C4-2B (cell line): ENCODE data around the gene ANKRD55.

Experiments used
- H3K27ac ChIP-seq: fragments of 450-650 bp; 2 replicates; pipeline ENCODE4 v1.5.1; 2017
- ZFX ChIP-seq: fragments of 450-650 bp; IDR thresholded peaks from 2 replicates; pipeline ENCODE4 v1.6.1; 2017
- TF ChIP-seq, protein P1 (sequence below): fragments of 450-650 bp; conservative IDR thresholded peaks from 2 replicates; pipeline ENCODE4 v1.5.1; 2017; ENCODE audit warnings: mild to moderate bottlenecking

The ANKRD55 gene

DNA sequence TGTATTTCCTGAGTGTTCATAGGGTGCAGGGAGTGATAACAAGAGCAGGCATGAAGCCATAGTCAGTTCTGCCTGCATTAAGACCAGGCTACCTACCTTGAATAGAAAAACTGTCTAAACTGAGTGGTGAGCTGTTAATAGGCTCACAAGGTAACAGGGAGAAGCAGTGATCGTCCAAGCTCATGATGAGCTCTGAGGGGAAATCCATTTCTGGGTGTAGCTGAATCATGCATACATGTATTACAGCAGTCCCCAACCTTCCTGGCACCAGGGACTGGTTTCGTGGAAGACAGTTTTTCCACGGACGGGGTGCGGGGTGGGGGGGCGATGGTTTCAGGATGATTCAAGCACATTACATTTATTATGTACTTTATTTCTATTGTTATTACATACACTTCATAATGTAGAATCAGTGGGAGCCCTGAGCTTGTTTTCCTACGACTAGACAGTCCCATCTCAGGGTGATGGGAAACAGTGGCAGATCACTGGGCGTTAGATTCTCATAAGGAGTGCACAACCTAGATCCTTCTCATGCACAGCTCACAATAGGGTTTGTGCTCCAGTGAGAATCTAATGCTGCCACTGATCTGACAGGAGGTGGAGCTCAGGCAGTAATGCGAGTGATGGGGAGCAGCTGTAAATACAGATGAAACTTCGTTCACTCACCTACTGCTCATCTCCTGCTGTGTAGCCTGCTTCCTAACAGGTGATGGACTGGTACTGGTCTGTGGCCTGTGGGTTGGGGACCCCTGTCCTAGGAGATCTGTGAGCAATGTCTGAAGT is 138.4 kb downstream of the ANKRD55 start:
- no peak overlapping the region for H3K27ac ChIP-seq

DNA sequence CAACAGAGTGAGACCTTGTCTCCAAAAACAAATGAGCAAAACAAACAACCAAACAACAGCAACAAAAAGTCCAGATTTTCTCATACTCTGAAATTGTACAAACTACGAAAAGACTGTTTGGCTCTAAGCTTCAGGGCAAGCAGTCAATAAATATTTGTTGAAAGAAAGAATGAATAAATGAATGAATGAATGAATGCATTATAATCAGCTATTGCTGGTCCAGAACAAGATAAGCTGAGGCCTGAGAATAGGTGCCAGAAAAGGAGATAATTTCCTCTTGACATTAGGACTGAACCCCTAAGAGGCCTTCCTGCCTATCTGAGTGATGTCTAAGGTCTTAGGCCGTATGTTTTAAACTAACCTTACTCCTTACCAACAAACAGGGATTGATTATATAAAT is 139.2 kb downstream of the ANKRD55 start:
- TF ChIP-seq ZFX: no peak
- TF ChIP-seq, protein P1, sequence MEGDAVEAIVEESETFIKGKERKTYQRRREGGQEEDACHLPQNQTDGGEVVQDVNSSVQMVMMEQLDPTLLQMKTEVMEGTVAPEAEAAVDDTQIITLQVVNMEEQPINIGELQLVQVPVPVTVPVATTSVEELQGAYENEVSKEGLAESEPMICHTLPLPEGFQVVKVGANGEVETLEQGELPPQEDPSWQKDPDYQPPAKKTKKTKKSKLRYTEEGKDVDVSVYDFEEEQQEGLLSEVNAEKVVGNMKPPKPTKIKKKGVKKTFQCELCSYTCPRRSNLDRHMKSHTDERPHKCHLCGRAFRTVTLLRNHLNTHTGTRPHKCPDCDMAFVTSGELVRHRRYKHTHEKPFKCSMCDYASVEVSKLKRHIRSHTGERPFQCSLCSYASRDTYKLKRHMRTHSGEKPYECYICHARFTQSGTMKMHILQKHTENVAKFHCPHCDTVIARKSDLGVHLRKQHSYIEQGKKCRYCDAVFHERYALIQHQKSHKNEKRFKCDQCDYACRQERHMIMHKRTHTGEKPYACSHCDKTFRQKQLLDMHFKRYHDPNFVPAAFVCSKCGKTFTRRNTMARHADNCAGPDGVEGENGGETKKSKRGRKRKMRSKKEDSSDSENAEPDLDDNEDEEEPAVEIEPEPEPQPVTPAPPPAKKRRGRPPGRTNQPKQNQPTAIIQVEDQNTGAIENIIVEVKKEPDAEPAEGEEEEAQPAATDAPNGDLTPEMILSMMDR: no peak
- H3K27ac ChIP-seq: no peak overlapping the region

More for the DNA sequence above, 138.4 kb downstream of the ANKRD55 start:
- TF ChIP-seq ZFX: no peak
- TF ChIP-seq, protein P1: no peak

DNA sequence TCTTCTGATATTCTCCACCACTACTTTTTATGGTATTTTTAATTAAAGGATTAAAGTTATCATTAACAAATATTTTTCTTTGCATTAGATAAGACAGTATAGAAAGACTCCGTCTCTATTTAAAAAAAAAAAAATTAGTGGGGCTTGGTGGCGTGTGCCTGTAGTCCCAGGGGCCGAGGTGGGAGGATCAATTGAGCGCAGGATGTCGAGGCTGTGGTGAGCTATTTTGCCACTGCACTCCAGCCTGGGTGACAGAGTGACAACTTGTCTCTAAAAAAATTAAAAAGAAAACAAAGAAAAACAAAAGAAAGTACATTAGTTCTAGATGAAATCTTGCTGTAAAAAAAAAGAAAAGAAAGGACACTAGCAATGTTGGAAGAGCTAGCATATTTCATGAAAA is 141.0 kb downstream of the ANKRD55 start:
- no peak for TF ChIP-seq ZFX
- TF ChIP-seq, protein P1: no peak
- H3K27ac ChIP-seq: no peak overlapping the region

DNA sequence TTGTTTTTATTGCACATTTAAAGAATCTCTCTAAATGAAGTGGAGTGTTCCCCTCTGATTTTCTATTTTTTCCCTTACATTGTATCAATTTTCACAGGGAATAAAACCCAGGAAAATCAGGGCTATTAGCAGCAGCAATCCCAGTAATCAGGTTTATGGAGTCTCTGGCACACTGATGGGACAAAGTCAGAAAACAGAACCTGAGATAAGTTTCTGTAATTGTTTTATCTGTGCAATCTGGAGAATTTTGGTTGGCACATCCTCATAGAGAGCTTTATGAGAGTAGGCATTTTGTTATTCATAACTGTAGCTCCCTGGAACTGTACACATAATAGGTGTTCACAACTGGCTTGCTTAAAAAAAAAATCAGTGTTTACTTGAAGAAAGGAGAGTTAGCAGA is 141.5 kb downstream of the ANKRD55 start:
- no peak overlapping the region for H3K27ac ChIP-seq
- TF ChIP-seq ZFX: no peak

DNA sequence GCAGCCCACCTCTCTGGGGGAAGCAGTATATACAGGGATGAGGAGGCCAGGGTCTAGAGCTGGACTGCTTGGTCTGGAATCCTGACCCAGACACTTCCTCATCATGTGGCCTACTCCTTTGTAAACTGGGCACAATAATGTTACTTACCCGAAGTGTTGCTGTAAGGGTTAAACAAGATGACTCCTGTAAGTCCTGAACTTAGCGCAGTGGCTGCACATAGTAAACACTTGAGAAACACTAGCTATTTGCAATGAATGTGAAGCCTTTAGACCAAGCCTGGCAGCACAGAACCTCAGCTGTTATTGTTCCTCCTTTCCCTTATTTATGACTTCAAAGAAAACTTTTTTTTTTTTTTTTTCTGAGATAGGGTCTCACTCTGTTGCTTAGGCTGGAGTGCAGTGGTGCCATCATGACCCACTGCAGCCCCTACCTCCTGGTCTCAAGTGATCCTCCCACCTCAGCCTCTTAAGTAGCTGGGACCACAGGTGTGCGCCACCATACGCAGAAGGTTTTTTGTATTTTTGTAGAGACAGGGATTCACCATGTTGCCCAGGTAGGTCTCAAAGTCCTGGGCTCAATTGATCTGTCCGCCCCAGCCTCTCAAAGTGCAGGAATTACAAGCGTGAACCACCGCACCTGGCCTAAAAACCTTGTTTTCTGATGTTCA is 142.2 kb downstream of the ANKRD55 start:
- TF ChIP-seq, protein P1: no peak
- no peak for TF ChIP-seq ZFX
- no peak overlapping the region for H3K27ac ChIP-seq

DNA sequence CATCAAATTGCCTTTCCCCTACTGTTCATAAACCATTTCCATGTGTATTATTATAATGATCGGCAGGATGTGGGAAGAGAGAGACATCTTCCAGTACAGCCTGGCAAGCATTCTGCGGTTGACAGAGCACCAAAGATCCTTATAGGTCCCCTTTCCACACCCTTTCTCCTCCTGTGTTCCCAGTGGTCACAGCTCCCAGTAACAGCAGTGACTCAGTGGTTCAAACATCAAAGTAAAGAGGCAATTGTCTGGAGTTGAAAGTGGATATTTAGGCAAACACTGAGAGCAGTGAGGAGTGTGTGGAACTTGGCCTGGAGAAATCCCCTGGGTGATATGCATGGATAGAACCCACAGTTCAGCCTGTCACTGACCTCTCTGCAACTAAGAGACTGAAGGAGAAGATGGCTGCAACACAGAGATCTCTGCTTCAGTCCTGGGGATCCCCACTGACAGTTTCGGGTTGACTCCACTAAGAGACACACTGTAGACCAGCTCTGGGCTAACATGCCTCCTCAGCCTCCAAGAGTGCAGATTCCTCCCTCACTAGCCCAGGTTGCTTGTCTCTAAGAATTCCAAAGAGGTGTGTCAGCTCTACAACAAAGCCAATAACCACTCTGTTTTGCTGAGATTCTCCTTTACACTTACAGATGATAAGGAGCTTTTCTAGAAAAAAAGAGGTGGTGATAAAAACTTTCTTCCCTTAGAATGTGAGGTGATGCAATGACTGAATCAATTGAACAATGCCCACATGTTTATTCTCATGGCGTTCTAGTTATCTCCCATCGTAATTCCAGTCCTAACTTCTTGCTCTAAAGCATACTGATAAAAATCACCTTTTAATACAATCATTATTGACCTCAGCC is 143.9 kb downstream of the ANKRD55 start:
- no peak overlapping the region for H3K27ac ChIP-seq
- no peak for TF ChIP-seq ZFX

DNA sequence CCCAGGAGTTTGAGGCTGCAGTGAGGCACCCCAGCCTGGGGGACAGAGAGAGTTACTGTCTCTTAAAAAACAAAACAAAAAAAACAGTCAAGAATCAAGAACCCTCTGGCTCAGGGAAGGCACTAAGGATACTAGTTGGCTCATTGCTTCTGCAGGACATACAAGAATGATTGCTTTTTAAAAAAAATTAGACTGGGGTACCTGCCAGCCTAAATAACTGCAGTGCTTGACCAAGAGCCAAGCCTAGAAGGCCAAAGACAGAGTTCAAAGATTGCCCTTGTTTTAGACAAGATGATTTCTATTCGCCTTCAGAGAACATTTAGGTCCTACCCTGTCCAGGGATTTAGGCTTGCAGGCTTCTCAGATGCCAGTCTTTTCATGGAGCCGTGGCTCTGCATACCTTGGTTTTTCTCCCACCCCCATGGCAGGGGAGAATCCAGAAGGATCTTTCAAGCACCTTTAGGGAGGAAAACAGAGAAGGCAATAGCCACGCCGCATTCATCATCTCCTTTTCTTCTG is 144.6 kb downstream of the ANKRD55 start:
- H3K27ac ChIP-seq: no peak overlapping the region
- TF ChIP-seq, protein P1: no peak
- no peak for TF ChIP-seq ZFX

DNA sequence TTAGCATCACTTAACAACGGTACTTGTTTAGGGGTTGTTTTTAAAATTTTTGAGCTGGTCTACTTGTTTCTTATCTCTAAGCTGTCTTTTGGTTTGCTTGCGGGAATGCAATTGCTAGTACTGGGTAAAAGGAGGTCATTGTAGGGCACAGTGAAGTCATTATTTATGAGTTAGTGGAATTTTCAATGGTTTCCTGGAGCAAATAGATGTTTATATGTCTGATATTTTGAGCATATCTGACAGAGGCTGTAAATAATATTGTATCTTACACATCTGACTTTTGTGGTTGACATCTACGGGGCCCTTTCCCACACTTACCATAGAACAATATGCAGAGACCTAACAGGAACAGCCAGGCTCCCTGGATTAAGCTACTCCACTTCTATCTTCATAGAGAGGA is 147.9 kb downstream of the ANKRD55 start:
- no peak for TF ChIP-seq ZFX
- TF ChIP-seq, protein P1: no peak
- H3K27ac ChIP-seq: no peak overlapping the region
